Activated CD4-positive, alpha-beta memory T cell treated with anti-CD3 and anti-CD28 coated beads for 36 hours (primary cell): ENCODE results near the gene NFS1. TPM values are rescaled to one million over a fixed set of nuclear protein-coding genes. Genes with fewer than 3 reads are reported as not detected.

Experiments
- CTCF ChIA-PET: fragments of 350-600 bp; sonication (Branson Sonifier 250); formaldehyde crosslinking; loops from one replicate; lab custom pipeline; 2021; ENCODE audit warnings: antibody characterized with exemption, inconsistent platforms; lab: Charles Lee
- POLR2A ChIA-PET: fragments of 350-600 bp; sonication (Branson Sonifier 250); formaldehyde crosslinking; loops from one replicate; lab custom pipeline; 2021; ENCODE audit warnings: antibody characterized with exemption; lab: Charles Lee
- DNase-seq: peaks from one replicate; pipeline ENCODE4 v3.0.0-alpha.2; 2020
- H3K27ac Mint-ChIP-seq: one replicate; pipeline ENCODE4 v1.8.0; 2021; ENCODE audit warnings: mixed read lengths
- H3K27me3 Mint-ChIP-seq: one replicate; pipeline ENCODE4 v1.8.0; 2021; ENCODE audit warnings: mixed read lengths
- H3K36me3 Mint-ChIP-seq: one replicate; pipeline ENCODE4 v1.8.0; 2021; ENCODE audit warnings: mixed read lengths
- H3K4me1 Mint-ChIP-seq: one replicate; pipeline ENCODE4 v1.8.0; 2021; ENCODE audit warnings: low read depth, mixed read lengths
- H3K4me3 Mint-ChIP-seq: one replicate; pipeline ENCODE4 v1.8.0; 2021; ENCODE audit warnings: mild to moderate bottlenecking, mixed read lengths
- H3K9me3 Mint-ChIP-seq: one replicate; pipeline ENCODE4 v1.8.0; 2021; ENCODE audit warnings: mixed read lengths
- intact Hi-C: fragments of 100-400 bp; cut with micrococcal nuclease; formaldehyde crosslinking; loops from one replicate; pipeline ENCODE4 v1.15.1; 2023
- total RNA-seq, 2 experiments: library from RNA; stranded (reverse); gene quantifications; one replicate each; pipeline ENCODE4 v1.2.3, GENCODE V29; 2021

The NFS1 gene
- total RNA-seq, 2 experiments from 2014 or later = 36.9 to 40.8 TPM

DNA sequence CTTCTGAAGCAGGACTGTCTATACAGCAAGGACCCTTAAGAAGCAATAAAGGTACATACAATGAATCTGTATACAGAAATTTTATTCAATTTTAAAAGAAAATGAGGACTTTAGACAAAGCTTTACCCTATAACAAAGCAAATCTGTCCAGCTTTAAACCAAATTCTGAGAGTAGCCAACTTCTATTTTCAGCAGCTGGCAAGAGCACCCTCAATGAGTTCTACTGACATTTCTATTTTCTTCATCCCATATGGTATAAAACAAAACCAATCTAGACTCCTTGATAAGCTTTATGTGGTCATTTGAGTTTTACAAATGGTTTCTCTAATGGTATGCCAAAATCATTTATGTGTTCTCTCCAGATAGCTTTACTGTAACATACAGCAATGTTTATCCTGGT is 47.2 kb downstream of the NFS1 start:
- H3K4me3 Mint-ChIP-seq = no peak overlapping the region
- peaks cover 54% of the 10 kb centered on the region for H3K4me1 Mint-ChIP-seq
- H3K27ac Mint-ChIP-seq = no peak overlapping the region
- intact Hi-C loops = no loop called here
- ChIA-PET CTCF (interaction anchor here (1.1 kb wide), 1 partner anchor 11 kb away, joined by 4 read pairs; no protein-coding TSS in a partner anchor), POLR2A (interaction anchor here (0.6 to 1.3 kb wide), 3 partner anchors 9 to 18 kb away, joined by 3 to 6 read pairs (median 4); no protein-coding TSS in a partner anchor)
- peaks cover 20% of the 10 kb centered on the region for H3K36me3 Mint-ChIP-seq
- no peaks in the 10 kb centered on the region for H3K9me3 Mint-ChIP-seq
- DNase-seq = no peak
- H3K27me3 Mint-ChIP-seq = no peaks in the 10 kb centered on the region

DNA sequence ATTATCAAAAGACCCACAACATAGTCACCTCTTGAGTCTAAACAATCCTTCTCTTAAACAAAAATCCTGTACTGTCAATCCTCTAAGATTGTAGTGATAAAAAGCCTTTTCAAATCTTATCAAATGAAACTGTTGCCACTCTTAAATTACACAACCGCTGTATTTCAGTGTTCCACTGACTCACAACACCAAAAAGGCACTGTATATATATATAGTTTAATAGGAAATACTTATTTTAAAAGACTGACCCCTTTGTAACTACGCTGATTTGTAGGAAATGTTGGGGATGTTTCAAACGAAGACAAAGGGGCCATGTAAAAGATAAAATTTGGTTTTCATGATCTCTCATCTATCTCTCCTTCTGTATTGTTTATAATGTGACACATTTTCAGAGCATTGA is 48.5 kb downstream of the NFS1 start:
- Mint-ChIP-seq H3K4me1 (peaks cover 56% of the 10 kb centered on the region), H3K27ac (peak overlapping the region; percentile 11), H3K36me3 (peaks cover 20% of the 10 kb centered on the region), H3K4me3 (no peak overlapping the region), H3K9me3 (no peaks in the 10 kb centered on the region), H3K27me3 (no peaks in the 10 kb centered on the region)
- intact Hi-C loops = loop anchor here (1.0 kb wide), 1 partner anchor 11 kb away; no protein-coding TSS in a partner anchor
- no peak for DNase-seq
- ChIA-PET CTCF (no interaction called here), POLR2A (no interaction called here)

DNA sequence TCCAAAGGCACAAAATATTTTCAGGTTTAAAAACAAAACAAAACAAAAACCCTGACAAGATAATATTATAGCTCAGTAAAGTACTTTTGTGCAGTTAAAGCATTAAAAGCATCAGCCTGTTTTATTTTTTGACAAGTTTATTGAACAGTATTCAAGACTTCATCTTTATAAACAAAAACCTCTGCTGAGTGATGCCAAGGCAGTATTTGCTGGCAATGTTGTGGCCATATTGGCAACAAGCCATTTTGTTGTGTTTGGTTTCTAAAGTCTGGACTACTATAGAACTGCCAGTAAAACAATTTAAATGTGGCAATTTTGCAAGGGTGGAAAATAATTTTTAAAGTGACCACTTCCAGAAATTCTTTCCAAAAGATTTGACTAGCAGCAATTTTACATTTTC is 50.3 kb downstream of the NFS1 start:
- Mint-ChIP-seq H3K4me1 (peaks cover 70% of the 10 kb centered on the region), H3K27me3 (no peaks in the 10 kb centered on the region), H3K36me3 (peaks cover 22% of the 10 kb centered on the region), H3K4me3 (no peak overlapping the region), H3K27ac (no peak overlapping the region), H3K9me3 (no peaks in the 10 kb centered on the region)
- POLR2A ChIA-PET = no interaction called here
- CTCF ChIA-PET = no interaction called here
- intact Hi-C loops = no loop called here
- no peak for DNase-seq

DNA sequence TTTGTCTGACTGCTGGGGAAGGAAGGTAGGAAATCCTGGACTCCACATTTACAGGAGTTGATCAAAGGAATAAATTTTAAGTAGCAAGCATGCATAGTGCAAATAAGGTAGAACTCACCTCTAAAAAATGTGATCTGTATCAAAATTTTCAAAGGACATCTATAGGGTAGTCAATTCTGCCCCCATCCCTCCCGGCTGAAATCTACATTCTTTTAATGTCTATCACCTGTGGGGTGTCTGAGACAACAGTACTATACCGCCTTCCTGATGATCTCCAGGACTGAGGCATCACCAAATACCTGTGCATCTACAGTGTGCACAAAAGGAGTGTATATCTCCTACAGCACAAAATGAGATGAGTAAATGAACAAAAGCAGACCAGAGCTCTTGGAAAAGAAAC is 54.3 kb downstream of the NFS1 start:
- Mint-ChIP-seq H3K36me3 (peaks cover 10% of the 10 kb centered on the region), H3K27me3 (no peaks in the 10 kb centered on the region), H3K4me1 (peaks cover 75% of the 10 kb centered on the region), H3K27ac (peak overlapping the region; percentile 9), H3K4me3 (no peak overlapping the region), H3K9me3 (no peaks in the 10 kb centered on the region)
- DNase-seq = no peak
- POLR2A ChIA-PET = no interaction called here
- CTCF ChIA-PET = interaction anchor here (1.1 kb wide), 1 partner anchor 26 kb away, joined by 3 read pairs; no protein-coding TSS in a partner anchor
- intact Hi-C loops = no loop called here

DNA sequence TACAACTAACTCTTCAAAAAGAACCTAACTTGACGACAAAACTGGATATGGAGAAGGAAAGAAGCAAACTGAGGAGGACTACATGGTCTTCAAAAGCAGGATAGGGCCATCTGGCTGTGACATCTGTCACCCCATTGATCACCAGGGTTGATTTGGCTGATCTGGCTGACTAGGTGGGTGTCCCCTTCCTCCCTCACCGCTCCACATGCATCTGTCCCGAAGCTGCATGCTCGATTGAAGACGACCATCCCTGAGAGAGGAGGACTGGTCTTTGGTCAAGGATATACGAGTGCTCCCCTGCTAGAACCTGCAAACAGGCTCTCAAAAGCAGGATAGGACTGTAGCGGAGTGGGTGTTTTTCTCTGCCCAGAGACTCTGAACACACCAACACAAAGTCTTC is 56.1 kb downstream of the NFS1 start:
- H3K4me1 Mint-ChIP-seq = peaks cover 64% of the 10 kb centered on the region

DNA sequence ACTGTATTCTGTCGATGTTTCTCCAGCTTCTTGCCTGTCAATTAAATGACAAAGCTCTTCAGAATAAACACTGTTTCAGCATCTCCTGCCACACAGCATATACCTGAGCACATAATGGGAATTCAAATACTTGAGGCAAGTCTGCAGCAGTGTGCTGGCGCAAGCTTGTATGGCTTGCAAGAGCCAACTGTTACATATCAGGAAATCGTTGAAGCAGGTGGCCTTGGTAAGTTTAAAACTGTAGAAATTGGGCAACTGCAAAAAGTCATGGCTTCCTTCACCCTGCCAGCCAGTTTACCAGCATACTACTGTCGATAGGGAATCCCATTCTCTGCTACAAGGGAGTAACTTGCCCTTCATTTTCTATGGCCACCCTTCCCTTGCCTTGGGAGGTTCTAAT is 57.4 kb downstream of the NFS1 start:
- Mint-ChIP-seq H3K4me3 (no peak overlapping the region), H3K36me3 (peaks cover 5% of the 10 kb centered on the region), H3K4me1 (peaks cover 68% of the 10 kb centered on the region), H3K27ac (no peak overlapping the region), H3K9me3 (no peaks in the 10 kb centered on the region), H3K27me3 (no peaks in the 10 kb centered on the region)
- ChIA-PET CTCF (no interaction called here), POLR2A (interaction anchor here (0.7 to 1.5 kb wide), 2 partner anchors 12 to 31 kb away, joined by 3 read pairs; no protein-coding TSS in a partner anchor)
- intact Hi-C loops = no loop called here
- DNase-seq = no peak

More for the DNA sequence above, 56.1 kb downstream of the NFS1 start:
- H3K4me3 Mint-ChIP-seq = no peak overlapping the region
- no peaks in the 10 kb centered on the region for H3K27me3 Mint-ChIP-seq
- ChIA-PET CTCF (no interaction called here), POLR2A (interaction anchor here (1.5 kb wide), 1 partner anchor 11 kb away, joined by 3 read pairs; no protein-coding TSS in a partner anchor)
- DNase-seq = no peak
- intact Hi-C loops = no loop called here
- H3K9me3 Mint-ChIP-seq = no peaks in the 10 kb centered on the region
- H3K36me3 Mint-ChIP-seq = peaks cover 5% of the 10 kb centered on the region
- no peak overlapping the region for H3K27ac Mint-ChIP-seq

DNA sequence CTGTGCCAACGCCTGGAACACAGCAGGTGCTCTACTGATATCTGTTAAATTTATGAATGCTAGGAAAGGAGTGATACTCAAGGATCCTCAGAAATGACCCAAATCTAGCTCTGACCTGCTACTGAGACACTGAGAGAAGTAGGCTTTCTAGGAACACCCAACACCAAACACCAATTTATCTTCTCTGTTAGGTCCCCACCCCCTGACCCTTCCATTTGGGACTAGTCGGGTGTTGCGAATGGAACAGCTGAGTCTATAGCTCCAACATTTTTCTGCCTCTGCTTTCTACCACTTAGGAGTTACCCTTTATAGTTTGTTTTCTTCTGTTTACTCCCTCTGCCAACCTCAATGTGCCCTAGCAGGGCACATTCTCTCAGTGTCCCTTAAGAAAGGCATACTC is 58.4 kb downstream of the NFS1 start:
- no peaks in the 10 kb centered on the region for H3K9me3 Mint-ChIP-seq
- ChIA-PET CTCF (no interaction called here), POLR2A (no interaction called here)
- intact Hi-C loops = no loop called here
- H3K27me3 Mint-ChIP-seq = no peaks in the 10 kb centered on the region
- H3K4me1 Mint-ChIP-seq = peaks cover 65% of the 10 kb centered on the region
- H3K36me3 Mint-ChIP-seq = peaks cover 3% of the 10 kb centered on the region
- H3K27ac Mint-ChIP-seq = no peak overlapping the region
- no peak for DNase-seq
- no peak overlapping the region for H3K4me3 Mint-ChIP-seq

DNA sequence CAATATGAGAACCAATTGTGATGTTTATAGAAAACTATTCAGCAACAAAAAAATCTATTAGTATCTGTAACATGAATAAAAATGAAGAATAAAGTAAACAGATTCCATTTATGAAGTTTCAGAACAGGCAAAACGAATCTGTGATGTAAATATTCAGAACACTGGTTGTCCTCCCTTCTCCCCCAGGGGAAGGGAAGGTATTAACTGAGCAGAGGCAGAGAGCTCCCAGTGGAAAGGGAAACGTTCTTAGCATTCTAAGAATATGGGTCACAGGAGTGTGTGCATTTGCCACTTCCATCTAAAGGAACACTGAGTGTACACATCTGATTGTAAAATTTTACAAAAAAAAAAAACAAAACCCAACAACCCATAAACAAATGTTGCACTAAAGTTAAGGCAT is 60.4 kb downstream of the NFS1 start:
- peaks cover 59% of the 10 kb centered on the region for H3K4me1 Mint-ChIP-seq
- CTCF ChIA-PET = no interaction called here

DNA sequence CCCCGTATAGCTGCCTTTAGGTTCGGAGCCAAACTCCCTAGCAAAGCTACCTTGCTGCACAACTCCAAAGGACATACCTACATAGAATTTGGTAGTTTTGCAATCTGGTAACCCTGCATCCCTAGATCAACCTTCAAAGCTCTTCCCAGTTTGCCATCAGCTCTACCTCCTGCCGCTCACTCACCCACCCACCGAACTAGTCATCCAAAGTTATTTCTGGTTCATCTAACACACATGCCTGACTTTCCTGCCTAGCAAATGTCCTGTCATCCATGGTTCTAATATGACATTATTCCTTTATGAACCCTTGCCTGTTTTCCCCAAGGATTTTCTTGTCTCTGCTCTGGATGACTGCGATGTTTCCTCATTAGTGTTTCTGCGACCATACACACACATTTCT is 61.9 kb downstream of the NFS1 start:
- ChIA-PET POLR2A (no interaction called here), CTCF (no interaction called here)
- Mint-ChIP-seq H3K4me3 (no peak overlapping the region), H3K9me3 (no peaks in the 10 kb centered on the region), H3K4me1 (peaks cover 45% of the 10 kb centered on the region), H3K27ac (no peak overlapping the region), H3K36me3 (no peaks in the 10 kb centered on the region), H3K27me3 (no peaks in the 10 kb centered on the region)
- intact Hi-C loops = no loop called here
- DNase-seq = no peak

More for the DNA sequence above, 60.4 kb downstream of the NFS1 start:
- intact Hi-C loops = no loop called here
- Mint-ChIP-seq H3K36me3 (no peaks in the 10 kb centered on the region), H3K27me3 (no peaks in the 10 kb centered on the region), H3K27ac (no peak overlapping the region), H3K4me3 (no peak overlapping the region), H3K9me3 (no peaks in the 10 kb centered on the region)
- DNase-seq = no peak
- POLR2A ChIA-PET = no interaction called here

DNA sequence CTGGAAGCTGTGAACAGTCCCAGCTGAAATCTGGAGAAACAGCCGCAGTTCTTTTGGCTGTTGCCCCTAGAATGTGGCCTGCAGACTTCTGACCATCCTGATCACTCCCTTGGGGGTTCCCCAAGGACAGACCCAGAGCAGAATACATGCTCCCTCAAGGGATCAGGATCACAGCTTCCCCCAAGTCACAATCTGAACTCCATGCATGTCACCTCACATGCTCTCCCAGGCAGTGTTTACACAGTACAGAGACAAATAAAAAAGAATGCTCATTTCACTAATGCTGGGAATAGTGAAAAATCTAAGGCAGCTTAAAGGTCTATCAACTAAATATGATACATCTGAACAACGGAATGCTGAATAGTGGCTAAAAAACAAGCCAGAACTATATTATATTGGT is 63.1 kb downstream of the NFS1 start:
- intact Hi-C loops = no loop called here
- Mint-ChIP-seq H3K27me3 (no peaks in the 10 kb centered on the region), H3K27ac (no peak overlapping the region), H3K4me3 (no peak overlapping the region), H3K4me1 (peaks cover 42% of the 10 kb centered on the region), H3K36me3 (no peaks in the 10 kb centered on the region), H3K9me3 (no peaks in the 10 kb centered on the region)
- ChIA-PET POLR2A (interaction anchor here (1.0 kb wide), 1 partner anchor 14 kb away, joined by 4 read pairs; no protein-coding TSS in a partner anchor), CTCF (no interaction called here)
- DNase-seq = no peak

DNA sequence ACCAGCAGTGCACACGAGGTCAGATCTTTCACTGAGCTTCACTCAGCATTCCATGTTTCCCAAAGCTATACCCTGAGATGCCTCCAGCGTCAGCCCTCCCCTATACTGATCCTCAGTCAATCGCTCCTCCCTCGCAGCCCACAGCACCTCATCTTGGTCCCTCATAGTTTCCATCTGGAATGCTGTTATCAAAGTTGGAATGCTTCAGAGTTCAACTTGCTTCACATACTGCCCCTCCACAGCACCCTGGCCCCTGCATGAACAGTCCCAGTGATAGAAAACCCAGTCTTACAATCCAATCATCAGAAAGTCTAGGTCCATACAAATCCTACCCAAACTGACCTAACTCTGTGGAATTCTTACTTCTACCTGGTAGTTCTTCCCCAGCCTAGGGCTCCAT is 63.5 kb downstream of the NFS1 start:
- intact Hi-C loops = no loop called here
- CTCF ChIA-PET = no interaction called here
- Mint-ChIP-seq H3K36me3 (no peaks in the 10 kb centered on the region), H3K9me3 (no peaks in the 10 kb centered on the region), H3K27ac (peak overlapping the region; percentile 23), H3K4me1 (peaks cover 38% of the 10 kb centered on the region), H3K4me3 (no peak overlapping the region), H3K27me3 (no peaks in the 10 kb centered on the region)
- POLR2A ChIA-PET = no interaction called here
- no peak for DNase-seq

DNA sequence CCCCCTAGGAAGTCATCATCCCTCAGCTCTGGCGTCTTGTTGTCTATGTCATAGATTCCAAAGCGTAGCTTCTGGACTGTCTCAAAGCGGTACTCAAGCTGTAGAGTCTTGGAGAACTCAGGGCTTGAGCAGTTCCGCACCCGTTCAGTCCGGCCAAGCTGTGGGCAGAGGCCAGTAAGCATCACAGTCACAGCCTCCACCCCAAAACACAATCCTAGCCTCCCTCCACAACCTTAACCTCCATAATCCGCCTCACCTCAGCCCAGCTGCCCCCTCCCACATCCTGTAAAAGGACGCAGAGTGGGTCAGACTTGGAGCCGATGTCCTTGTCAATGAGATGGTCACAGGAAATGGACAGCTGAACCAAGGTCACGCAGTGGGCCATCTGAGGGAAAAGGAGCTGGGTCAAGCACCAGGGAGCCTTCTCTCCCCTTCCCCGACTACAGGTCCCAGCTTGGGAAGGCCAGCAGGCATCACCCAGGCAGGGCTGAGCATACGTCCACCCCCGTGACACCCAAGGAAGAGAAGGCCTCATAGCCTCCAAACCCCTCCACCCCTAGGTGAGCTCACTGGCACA is 66.5 kb downstream of the NFS1 start:
- H3K36me3 Mint-ChIP-seq = peaks cover 9% of the 10 kb centered on the region
- no peaks in the 10 kb centered on the region for H3K9me3 Mint-ChIP-seq
- no peak for DNase-seq
- no peaks in the 10 kb centered on the region for H3K27me3 Mint-ChIP-seq
- CTCF ChIA-PET = no interaction called here
- intact Hi-C loops = no loop called here
- H3K27ac Mint-ChIP-seq = peak overlapping the region; percentile 25
- H3K4me1 Mint-ChIP-seq = peaks cover 19% of the 10 kb centered on the region
- H3K4me3 Mint-ChIP-seq = no peak overlapping the region
- POLR2A ChIA-PET = interaction anchor here (0.6 kb wide), 1 partner anchor 191 kb away, joined by 3 read pairs; no protein-coding TSS in a partner anchor

DNA sequence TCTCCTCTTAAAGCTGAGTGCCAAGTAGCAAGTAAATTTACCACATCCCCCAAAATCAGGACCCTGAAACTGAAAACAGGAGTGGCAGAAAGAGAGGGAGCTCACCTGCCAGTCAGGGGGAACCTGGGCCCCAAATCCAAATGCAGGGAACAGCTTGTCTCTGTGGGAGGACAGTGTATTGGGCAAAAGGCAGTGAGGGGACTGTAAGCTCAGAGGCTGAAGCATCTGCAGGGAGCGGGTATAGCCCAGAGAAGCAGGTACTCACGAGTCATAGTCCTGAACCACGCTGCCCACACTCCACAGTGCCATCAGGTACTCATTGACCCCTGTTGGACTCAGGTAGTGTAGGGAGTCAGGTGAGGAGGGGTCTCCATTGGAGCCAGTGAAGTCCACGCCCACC is 68.5 kb downstream of the NFS1 start:
- Mint-ChIP-seq H3K36me3 (peaks cover 24% of the 10 kb centered on the region), H3K27ac (no peak overlapping the region), H3K9me3 (no peaks in the 10 kb centered on the region), H3K4me3 (no peak overlapping the region), H3K4me1 (peaks cover 8% of the 10 kb centered on the region), H3K27me3 (no peaks in the 10 kb centered on the region)
- DNase-seq = no peak
- intact Hi-C loops = no loop called here
- ChIA-PET CTCF (no interaction called here), POLR2A (interaction anchor here (0.6 kb wide), 1 partner anchor 13 kb away, joined by 3 read pairs; no protein-coding TSS in a partner anchor)
